Mesenteric fat pad (tissue), 1 donor: ENCODE results near the gene GIMD1. TPM values are rescaled to one million over a fixed set of nuclear protein-coding genes. Genes with fewer than 3 reads are reported as not detected.
"Not testable (repeated sequence)": the region's sequence is repeated elsewhere in the genome, so short reads cannot be mapped to it uniquely, and the experiment has no call there.

ENCODE experiments used
- DNase-seq: peaks from one replicate; pipeline ENCODE4 v3.0.0-alpha.2; 2020; ENCODE audit warnings: low spot score
- long read RNA-seq: library from polyadenylated mRNA; unstranded; transcript quantifications from one replicate; pipeline ENCODE4 v2.0.0, GENCODE V29; 2020
- total RNA-seq: library from RNA; stranded (reverse); fragmentation: NEBNext Ultra II Directional; extraction: Animal tissue kit (Norgen Biotek cat#: 25700); gene quantifications from one replicate; pipeline ENCODE4 v1.2.1, GENCODE V29; 2021
- donor health status: DM: yes; HTN: yes; CAD: no.

The GIMD1 gene
- total RNA-seq = not detected
- long read RNA-seq = 0 reads

- no peak for DNase-seq
Observed at GRCh38 chr4:106368678-106369077, at the start of gene GIMD1. Gene GIMD1 (minus strand): TSS chr4:106368778. CDS start chr4:106367435, 1,343 bp downstream.

GRCh38 chr4:106414366-106414765 is 45.8 kb upstream of the GIMD1 start:
- no peak for DNase-seq

- DNase-seq = no peak
Observed at GRCh38 chr4:106409901-106410889, 41.6 kb upstream of the GIMD1 start.

GRCh38 chr4:106408004-106408403 is 39.4 kb upstream of the GIMD1 start:
- not testable (repeated sequence) for DNase-seq

- DNase-seq = no peak
Observed at GRCh38 chr4:106401157-106401556, 32.6 kb upstream of the GIMD1 start.

- DNase-seq = not testable (repeated sequence)
Observed at GRCh38 chr4:106398898-106399297, 30.3 kb upstream of the GIMD1 start.

- no peak for DNase-seq
Observed at GRCh38 chr4:106395582-106395981, 27.0 kb upstream of the GIMD1 start.

- no peak for DNase-seq
Observed at GRCh38 chr4:106385853-106386393, 17.3 kb upstream of the GIMD1 start.

GRCh38 chr4:106384878-106385277 is 16.3 kb upstream of the GIMD1 start:
- no peak for DNase-seq

GRCh38 chr4:106380179-106380578 is 11.6 kb upstream of the GIMD1 start:
- DNase-seq = no peak

- DNase-seq = no peak
Observed at GRCh38 chr4:106373026-106373425, 4.4 kb upstream of the GIMD1 start.

GRCh38 chr4:106371161-106371560 is 2.6 kb upstream of the GIMD1 start:
- no peak for DNase-seq

GRCh38 chr4:106370214-106370613 is 1.6 kb upstream of the GIMD1 start:
- DNase-seq = no peak

GRCh38 chr4:106369456-106370060 is 980 bp upstream of the GIMD1 start:
- no peak for DNase-seq

- no peak for DNase-seq
Observed at GRCh38 chr4:106367072-106367471, 1.5 kb downstream of the GIMD1 start.

GRCh38 chr4:106366026-106366425 is 2.6 kb downstream of the GIMD1 start:
- no peak for DNase-seq

GRCh38 chr4:106365613-106366012 is 3.0 kb downstream of the GIMD1 start:
- no peak for DNase-seq

GRCh38 chr4:106364282-106364681 is 4.3 kb downstream of the GIMD1 start:
- no peak for DNase-seq

- DNase-seq = no peak
Observed at GRCh38 chr4:106362086-106362825, 6.3 kb downstream of the GIMD1 start.

GRCh38 chr4:106358899-106359298 is 9.7 kb downstream of the GIMD1 start:
- no peak for DNase-seq

GRCh38 chr4:106355193-106355592 is 13.4 kb downstream of the GIMD1 start:
- DNase-seq = no peak
